Measurements from ENCODE around the gene SH2D6. TPM values are rescaled to one million over a fixed set of nuclear protein-coding genes. Genes with fewer than 3 reads are reported as not detected.

The SH2D6 gene
- total and polyA plus RNA-seq, 2 of the 8 experiments (the other 6 are each of a cell fraction or from before 2014, with no cell fraction given), result 0.42 TPM; not detected in 1

GRCh38 chr2:85457877-85458316 lies 39.4 kb downstream of the SH2D6 start (continued):
- TF ChIP-seq CHD7 (IDR thresholded peaks at IDR 0.05; ENCODE audit: insufficient replicate concordance, low read length) (no peak), NRF1 (IDR thresholded peaks at IDR 0.05; ENCODE audit: low read depth, low read length) (no peak), SP1 (IDR thresholded peaks at IDR 0.05; ENCODE audit: low read depth, low read length) (no peak), CBX8 (IDR thresholded peaks at IDR 0.05; ENCODE audit: borderline replicate concordance, low read depth, low read length) (no peak)

Measured in H1 (cell line).